Right atrium auricular region (tissue), 2 donors: Measurements from ENCODE around the gene SC5D. TPM values are rescaled to one million over a fixed set of nuclear protein-coding genes. Genes with fewer than 3 reads are reported as not detected.

Experiments used
- DNase-seq: peaks from one replicate; pipeline ENCODE4 v3.0.0-alpha.2; 2019; ENCODE audit warnings: low spot score
- H3K27ac ChIP-seq, 2 donors: fragments of 200-600 bp; sonication (generic); 1 replicate in 1 of 2; 2 replicates in 1 of 2; pipeline ENCODE4 v1.5.1; 2016 to 2019
- H3K27me3 ChIP-seq, 2 donors: fragments of 200-600 bp; sonication (generic); one replicate each; pipeline versions ENCODE4 v1.5.1 to v1.6.0; 2017 to 2019
- H3K36me3 ChIP-seq: fragments of 200-600 bp; sonication (generic); one replicate; pipeline ENCODE4 v1.5.1; 2016
- H3K4me1 ChIP-seq, 2 donors: fragments of 200-600 bp; sonication (generic); one replicate each; pipeline versions ENCODE4 v1.5.1 to v1.6.0; 2017 to 2019
- H3K4me3 ChIP-seq, 2 donors: fragments of 200-600 bp; sonication (generic); 1 replicate in 1 of 2; 2 replicates in 1 of 2; pipeline ENCODE4 v1.5.1; 2017 to 2019; ENCODE audit warnings: mild to moderate bottlenecking in 1 of 2, moderate library complexity in 1 of 2
- H3K9me3 ChIP-seq, 2 donors: fragments of 200-600 bp; sonication (generic); one replicate each; pipeline ENCODE4 v1.5.1; 2019
- total RNA-seq, 2 donors: library from RNA; depleted of rRNA; stranded (reverse); fragments of >200 nt; gene quantifications; one replicate each; pipeline ENCODE4 v1.1.0, GENCODE V29; 2016
- TF ChIP-seq, protein P1 (sequence below), 2 donors: fragments of 200-600 bp; sonication (generic); IDR thresholded peaks; one replicate each; pipeline ENCODE4 v1.5.1; 2019; ENCODE audit warnings: antibody characterized with exemption in 2 of 2

The SC5D gene
- total RNA-seq, 2 donors from 2014 or later = 21.6 to 22.1 TPM

DNA sequence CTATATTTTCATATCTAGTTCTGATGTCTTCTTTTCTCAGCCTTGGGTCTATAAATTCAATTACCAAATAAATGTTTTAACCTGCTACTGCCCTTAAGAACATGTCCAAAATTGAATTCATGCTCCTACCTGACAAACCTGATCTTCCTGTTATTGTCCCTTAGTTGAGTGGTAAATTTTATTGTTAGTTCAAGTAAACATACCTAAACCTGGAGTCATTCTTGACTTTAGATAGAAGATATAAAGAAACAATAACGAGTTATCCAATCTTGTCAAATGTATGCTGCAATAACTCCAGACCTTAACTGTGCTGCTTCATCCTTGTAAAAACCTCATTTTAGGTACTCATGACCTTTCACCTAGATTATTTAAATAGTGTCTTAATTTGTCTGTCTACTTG, 34.6 kb upstream of the SC5D start:
- no peak overlapping the region for H3K4me3 ChIP-seq
- TF ChIP-seq, protein P1, sequence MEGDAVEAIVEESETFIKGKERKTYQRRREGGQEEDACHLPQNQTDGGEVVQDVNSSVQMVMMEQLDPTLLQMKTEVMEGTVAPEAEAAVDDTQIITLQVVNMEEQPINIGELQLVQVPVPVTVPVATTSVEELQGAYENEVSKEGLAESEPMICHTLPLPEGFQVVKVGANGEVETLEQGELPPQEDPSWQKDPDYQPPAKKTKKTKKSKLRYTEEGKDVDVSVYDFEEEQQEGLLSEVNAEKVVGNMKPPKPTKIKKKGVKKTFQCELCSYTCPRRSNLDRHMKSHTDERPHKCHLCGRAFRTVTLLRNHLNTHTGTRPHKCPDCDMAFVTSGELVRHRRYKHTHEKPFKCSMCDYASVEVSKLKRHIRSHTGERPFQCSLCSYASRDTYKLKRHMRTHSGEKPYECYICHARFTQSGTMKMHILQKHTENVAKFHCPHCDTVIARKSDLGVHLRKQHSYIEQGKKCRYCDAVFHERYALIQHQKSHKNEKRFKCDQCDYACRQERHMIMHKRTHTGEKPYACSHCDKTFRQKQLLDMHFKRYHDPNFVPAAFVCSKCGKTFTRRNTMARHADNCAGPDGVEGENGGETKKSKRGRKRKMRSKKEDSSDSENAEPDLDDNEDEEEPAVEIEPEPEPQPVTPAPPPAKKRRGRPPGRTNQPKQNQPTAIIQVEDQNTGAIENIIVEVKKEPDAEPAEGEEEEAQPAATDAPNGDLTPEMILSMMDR (IDR thresholded peaks at IDR 0.05) = no peak
- H3K27me3 ChIP-seq = no peaks in the 10 kb centered on the region
- H3K36me3 ChIP-seq = no peaks in the 10 kb centered on the region
- no peak overlapping the region for H3K27ac ChIP-seq
- no peaks in the 10 kb centered on the region for H3K4me1 ChIP-seq
- H3K9me3 ChIP-seq = no peaks in the 10 kb centered on the region
- DNase-seq = no peak

DNA sequence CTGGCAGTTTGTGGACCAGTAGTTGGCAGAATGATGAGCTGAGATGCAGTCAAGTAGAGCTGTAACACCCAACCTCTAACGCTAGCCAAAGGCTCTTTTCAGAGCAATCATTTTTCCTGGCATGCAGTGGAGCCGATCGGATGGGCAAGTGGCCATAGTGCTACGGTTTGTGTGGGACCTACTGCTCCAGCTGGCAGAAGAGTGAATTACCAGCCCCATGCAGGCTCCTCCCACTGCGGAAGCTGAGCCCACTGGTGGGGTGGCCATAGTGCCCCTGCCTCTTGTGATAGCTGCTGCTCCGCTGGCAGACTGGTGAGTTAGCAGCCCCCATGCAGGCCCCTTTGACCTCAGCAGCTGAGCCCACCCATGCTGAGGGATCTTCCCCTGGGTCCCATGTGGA, 27.0 kb upstream of the SC5D start:
- TF ChIP-seq, protein P1 (IDR thresholded peaks at IDR 0.05) = no peak
- Histone ChIP-seq H3K36me3 (no peaks in the 10 kb centered on the region), H3K27ac (no peak overlapping the region), H3K9me3 (no peaks in the 10 kb centered on the region), H3K4me1 (no peaks in the 10 kb centered on the region), H3K4me3 (no peak overlapping the region), H3K27me3 (no peaks in the 10 kb centered on the region)
- DNase-seq = no peak

DNA sequence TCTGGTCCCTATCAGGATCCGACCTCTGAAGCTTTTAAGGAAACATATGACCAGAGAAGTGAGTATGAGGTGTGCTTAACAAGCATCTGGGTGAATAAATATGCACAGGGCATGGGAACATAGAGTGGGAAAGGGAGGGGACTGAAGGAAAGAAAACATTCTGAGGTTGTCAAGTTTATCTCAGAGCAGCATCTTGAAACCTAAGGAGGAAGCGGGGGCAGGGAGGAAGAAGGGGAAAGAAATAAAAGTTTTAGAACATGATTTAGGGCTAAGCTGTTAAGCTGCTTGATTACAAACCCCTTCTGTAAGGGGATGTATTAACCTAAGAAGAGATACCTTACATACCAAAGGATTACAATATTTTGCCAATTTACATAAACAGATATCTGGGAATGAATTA, 24.0 kb upstream of the SC5D start:
- no peak overlapping the region for H3K4me3 ChIP-seq
- H3K36me3 ChIP-seq = no peaks in the 10 kb centered on the region
- no peak overlapping the region for H3K27ac ChIP-seq
- H3K9me3 ChIP-seq = no peaks in the 10 kb centered on the region
- no peaks in the 10 kb centered on the region for H3K27me3 ChIP-seq
- H3K4me1 ChIP-seq = no peaks in the 10 kb centered on the region
- no peak for DNase-seq
- TF ChIP-seq, protein P1 (IDR thresholded peaks at IDR 0.05) = no peak

DNA sequence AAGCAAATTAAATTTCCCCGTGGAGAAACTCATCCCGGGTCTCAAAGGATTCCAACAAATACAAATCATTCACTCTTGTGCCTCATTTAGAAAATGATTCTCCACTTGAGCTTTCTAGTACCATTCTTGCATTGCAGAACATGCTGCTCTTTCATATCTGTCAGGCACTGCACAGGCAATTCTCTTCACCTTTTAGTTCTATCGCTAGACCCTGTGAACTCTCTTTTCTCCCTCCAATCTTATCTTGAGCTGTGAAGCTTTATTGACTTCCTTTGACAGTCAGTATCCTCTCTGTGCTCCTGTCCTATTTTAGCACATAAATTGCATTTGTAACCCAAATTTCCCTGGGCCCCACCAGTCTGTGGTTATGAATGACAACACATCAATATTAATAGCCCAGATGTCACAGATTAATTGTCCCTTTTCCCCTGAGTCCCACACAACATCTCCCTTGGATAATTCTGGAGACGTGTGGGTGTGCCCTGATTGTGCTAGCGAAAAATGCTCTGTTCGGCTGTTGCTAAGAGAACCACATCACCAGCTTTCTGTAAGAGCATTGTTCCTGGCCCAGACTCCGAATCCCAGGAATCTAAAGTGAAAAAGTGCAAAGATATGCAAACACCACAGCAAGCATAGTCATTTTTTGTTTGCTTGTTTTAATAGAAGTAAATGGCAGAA, 22.4 kb upstream of the SC5D start:
- H3K27ac ChIP-seq = no peak overlapping the region
- TF ChIP-seq, protein P1 (IDR thresholded peaks at IDR 0.05) = no peak
- DNase-seq = no peak
- H3K4me1 ChIP-seq = no peaks in the 10 kb centered on the region
- no peaks in the 10 kb centered on the region for H3K36me3 ChIP-seq
- no peaks in the 10 kb centered on the region for H3K27me3 ChIP-seq
- no peak overlapping the region for H3K4me3 ChIP-seq
- H3K9me3 ChIP-seq = no peaks in the 10 kb centered on the region

- H3K4me1 ChIP-seq = no peaks in the 10 kb centered on the region
- no peaks in the 10 kb centered on the region for H3K36me3 ChIP-seq
- H3K27ac ChIP-seq = no peak overlapping the region
- no peaks in the 10 kb centered on the region for H3K9me3 ChIP-seq
- H3K27me3 ChIP-seq = no peaks in the 10 kb centered on the region
- TF ChIP-seq, protein P1 (IDR thresholded peaks at IDR 0.05) = no peak
- H3K4me3 ChIP-seq = no peak overlapping the region
- no peak for DNase-seq
Measured at GRCh38 chr11:121274332-121274991, 18.1 kb upstream of the SC5D start.
